Activated naive CD8-positive, alpha-beta T cell treated with anti-CD3 and anti-CD28 coated beads, Interleukin-2, amount 50 U/mL, for 24 hours (primary cell): ENCODE measurements around the gene TSNAX.
"Not testable (repeated sequence)": the region's sequence is repeated elsewhere in the genome, so short reads cannot be mapped to it uniquely, and the experiment has no call there.

Experiments
- ATAC-seq: fragments of 150-1000 bp; cut with Tn5 transposase; one replicate; pipeline ENCODE4 v1.10.0; 2021
- DNase-seq: peaks from one replicate; pipeline ENCODE4 v3.0.0; 2021
- H3K27ac Mint-ChIP-seq: one replicate; pipeline ENCODE4 v1.8.0; 2021; ENCODE audit warnings: mild to moderate bottlenecking, mixed read lengths
- H3K27me3 Mint-ChIP-seq: one replicate; pipeline ENCODE4 v1.8.0; 2021; ENCODE audit warnings: mixed read lengths
- H3K36me3 Mint-ChIP-seq: one replicate; pipeline ENCODE4 v1.8.0; 2021; ENCODE audit warnings: low read depth, mixed read lengths
- H3K4me1 Mint-ChIP-seq: one replicate; pipeline ENCODE4 v1.8.0; 2021; ENCODE audit warnings: mixed read lengths
- H3K4me3 Mint-ChIP-seq: one replicate; pipeline ENCODE4 v1.8.0; 2021; ENCODE audit warnings: mild to moderate bottlenecking, moderate library complexity, mixed read lengths
- H3K9me3 Mint-ChIP-seq: one replicate; pipeline ENCODE4 v1.8.0; 2021; ENCODE audit warnings: mixed read lengths

TSNAX gene

DNA sequence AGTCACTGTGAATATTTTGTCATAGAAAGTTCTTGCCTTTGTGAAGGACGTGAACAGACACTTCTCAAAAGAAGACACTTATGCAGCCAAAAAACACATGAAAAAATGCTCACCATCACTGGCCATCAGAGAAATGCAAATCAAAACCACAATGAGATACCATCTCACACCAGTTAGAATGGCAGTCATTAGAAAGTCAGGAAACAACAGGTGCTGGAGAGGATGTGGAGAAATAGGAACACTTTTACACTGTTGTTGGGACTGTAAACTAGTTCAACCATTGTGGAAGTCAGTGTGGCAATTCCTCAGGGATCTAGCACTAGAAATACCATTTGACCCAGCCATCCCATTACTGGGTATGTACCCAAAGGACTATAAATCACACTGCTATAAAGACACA, 64.8 kb downstream of the TSNAX start:
- not testable (repeated sequence) for H3K27me3 Mint-ChIP-seq, DNase-seq, H3K27ac Mint-ChIP-seq, ATAC-seq, H3K36me3 Mint-ChIP-seq, H3K4me3 Mint-ChIP-seq, H3K9me3 Mint-ChIP-seq
- H3K4me1 Mint-ChIP-seq, result peaks cover 11% of the 10 kb centered on the region

DNA sequence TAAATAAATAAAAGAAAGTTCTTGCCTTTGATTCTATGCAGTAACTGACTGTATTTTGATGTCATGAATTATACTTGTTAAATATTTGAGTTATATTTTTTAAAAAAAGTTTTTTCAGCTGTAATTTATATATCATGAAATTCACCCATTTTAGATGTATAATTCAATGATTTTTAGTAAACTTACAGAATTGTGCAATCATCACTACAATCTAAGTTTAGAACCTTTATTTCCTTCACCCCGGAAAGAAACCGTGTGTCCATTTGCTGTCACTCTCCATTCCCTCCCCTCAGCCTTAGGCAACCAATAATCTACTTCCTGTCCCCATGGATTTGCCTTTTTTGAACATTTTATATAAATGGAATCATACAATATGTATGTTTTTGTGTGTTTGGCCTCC, 65.7 kb downstream of the TSNAX start:
- Mint-ChIP-seq H3K36me3 (no peaks in the 10 kb centered on the region), H3K9me3 (no peaks in the 10 kb centered on the region), H3K4me3 (no peak overlapping the region), H3K27ac (no peak overlapping the region), H3K27me3 (no peaks in the 10 kb centered on the region), H3K4me1 (peaks cover 11% of the 10 kb centered on the region)
- DNase-seq, result no peak
- no peak for ATAC-seq

DNA sequence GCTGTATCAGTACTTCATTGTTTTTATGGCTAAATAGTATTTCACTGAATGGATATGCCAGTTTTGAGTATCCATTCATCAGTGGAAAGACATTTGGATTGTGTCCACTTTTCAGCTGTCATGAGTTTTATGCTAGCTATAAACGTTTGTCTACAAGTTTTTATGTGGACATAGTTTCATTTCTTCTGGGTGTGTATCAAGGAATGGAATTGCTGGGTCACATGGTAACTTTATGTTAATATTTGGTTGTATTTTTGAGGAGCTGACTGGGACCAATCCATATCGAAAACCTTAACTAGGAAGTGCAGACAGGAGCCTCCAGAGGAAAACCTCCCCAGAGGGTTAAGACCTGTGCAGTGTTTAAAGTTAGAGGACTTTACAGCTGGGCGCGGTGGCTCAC, 66.3 kb downstream of the TSNAX start:
- Mint-ChIP-seq H3K4me1 (peaks cover 11% of the 10 kb centered on the region), H3K36me3 (no peaks in the 10 kb centered on the region), H3K4me3 (no peak overlapping the region), H3K27me3 (no peaks in the 10 kb centered on the region), H3K27ac (no peak overlapping the region), H3K9me3 (no peaks in the 10 kb centered on the region)
- ATAC-seq (no peak), DNase-seq (no peak)

DNA sequence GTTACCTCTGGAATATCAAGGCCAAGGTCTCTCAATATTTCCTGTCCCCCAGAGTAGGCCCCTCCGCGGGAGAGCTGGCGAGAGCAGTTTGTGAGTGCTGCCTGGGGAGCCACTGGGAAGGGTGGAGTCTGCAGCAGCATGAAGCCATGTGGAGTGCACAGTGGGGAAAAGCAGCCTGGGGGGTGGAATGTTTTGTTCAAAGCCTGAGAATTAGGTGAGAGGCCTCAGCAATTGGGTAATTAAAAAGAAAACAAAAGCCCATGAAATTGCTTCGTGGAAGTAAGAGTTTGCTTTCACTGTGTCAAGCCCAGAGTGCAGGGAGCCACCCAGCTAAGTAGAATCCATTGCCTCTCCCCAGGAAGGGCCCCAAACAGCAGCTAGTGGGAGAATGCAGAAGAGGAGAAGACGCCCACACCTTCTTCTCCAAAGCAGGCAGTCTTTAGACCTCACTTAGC, 67.9 kb downstream of the TSNAX start:
- Mint-ChIP-seq H3K27ac (no peak overlapping the region), H3K4me3 (no peak overlapping the region), H3K36me3 (no peaks in the 10 kb centered on the region), H3K9me3 (no peaks in the 10 kb centered on the region), H3K27me3 (no peaks in the 10 kb centered on the region), H3K4me1 (peaks cover 8% of the 10 kb centered on the region)
- no peak for ATAC-seq
- DNase-seq, result no peak

DNA sequence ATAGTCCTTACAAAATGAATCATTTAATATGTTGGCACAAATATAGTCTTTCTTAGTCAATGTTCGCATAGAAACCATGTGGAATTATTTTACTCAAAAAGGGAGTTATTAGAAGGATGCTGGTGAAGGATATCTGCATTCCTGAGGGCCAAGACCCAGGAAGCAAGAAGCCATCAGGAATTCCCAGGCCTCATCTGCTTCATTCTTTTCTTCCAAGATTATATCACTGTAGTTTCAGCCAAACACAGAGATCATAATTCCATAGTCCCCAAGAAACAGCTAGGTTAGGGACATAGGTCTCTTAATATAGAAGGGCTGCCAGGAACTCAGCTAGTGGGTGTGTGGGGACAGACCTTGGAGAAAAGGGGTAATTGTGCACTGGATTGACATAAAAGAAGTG, 69.5 kb downstream of the TSNAX start:
- Mint-ChIP-seq H3K9me3 (no peaks in the 10 kb centered on the region), H3K27me3 (no peaks in the 10 kb centered on the region), H3K4me3 (no peak overlapping the region), H3K4me1 (peaks cover 8% of the 10 kb centered on the region), H3K36me3 (no peaks in the 10 kb centered on the region), H3K27ac (no peak overlapping the region)
- no peak for ATAC-seq
- no peak for DNase-seq

DNA sequence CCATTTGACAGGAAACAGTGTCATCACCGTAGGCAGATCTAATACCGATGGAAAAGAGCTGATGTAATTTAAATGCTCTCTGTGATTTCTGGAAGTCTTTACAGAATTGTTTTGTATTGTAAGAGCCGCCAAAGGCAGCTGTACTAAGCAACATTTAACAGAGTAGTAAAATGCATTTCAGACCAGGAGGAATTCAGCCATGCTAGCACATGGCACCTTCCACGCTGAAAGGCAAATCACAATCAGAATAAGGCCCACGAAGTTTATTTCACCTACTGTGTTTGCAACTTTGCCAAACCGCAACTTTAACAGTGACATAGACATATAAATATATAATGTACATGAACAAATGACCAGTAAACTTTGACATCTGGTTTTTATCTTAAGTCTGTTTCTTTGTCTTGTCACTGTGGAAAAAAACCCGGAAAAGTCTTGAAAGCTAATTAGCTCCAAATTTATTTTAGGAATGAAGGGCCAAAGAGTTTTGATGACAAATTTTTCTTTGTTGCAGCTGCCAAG, 72.0 kb downstream of the TSNAX start:
- Mint-ChIP-seq H3K27ac (no peak overlapping the region), H3K27me3 (no peaks in the 10 kb centered on the region), H3K4me1 (peaks cover 15% of the 10 kb centered on the region), H3K36me3 (no peaks in the 10 kb centered on the region), H3K4me3 (no peak overlapping the region), H3K9me3 (no peaks in the 10 kb centered on the region)
- ATAC-seq (no peak), DNase-seq (no peak)

DNA sequence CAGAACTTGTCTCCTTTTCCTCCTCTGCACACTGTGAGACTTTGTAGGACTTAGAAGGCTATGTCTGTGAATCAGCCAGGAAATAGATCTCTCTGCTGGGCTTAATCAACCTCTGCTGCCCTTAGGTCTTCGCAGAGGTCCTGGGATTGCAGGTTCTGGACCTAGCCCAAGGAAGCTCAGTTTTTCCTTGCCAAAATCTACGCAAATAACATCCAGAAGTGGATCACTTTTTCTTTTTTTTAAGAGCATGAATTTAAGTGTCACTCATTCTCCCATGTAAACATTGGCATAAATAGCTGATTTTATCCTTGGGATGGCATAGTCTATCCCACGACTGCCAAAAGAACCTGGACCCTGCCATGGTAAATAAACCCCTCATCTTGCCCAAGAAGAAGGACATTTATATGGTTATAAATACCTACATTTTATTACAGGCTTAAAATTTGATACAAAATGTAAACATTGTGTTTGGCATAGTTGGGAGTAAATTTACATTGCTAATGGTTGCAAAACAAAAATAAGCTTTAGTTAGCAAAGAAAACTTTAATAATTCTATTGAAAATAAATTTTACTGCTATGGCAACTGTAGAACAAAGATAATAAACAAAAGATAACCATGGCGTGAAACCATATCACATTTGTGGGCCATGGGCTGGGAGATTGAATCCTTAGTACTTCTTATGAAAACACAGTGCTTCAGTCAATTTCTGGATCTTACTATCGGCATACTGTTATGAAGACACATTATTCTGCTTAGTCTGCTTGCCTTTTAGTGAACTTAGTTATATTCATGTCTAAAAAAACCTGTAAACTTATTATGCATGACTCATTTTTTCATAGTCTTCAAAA, 73.6 kb downstream of the TSNAX start:
- ATAC-seq (no peak), DNase-seq (no peak)
- Mint-ChIP-seq H3K9me3 (no peaks in the 10 kb centered on the region), H3K36me3 (no peaks in the 10 kb centered on the region), H3K4me1 (peaks cover 7% of the 10 kb centered on the region), H3K4me3 (no peak overlapping the region), H3K27me3 (no peaks in the 10 kb centered on the region), H3K27ac (no peak overlapping the region)

DNA sequence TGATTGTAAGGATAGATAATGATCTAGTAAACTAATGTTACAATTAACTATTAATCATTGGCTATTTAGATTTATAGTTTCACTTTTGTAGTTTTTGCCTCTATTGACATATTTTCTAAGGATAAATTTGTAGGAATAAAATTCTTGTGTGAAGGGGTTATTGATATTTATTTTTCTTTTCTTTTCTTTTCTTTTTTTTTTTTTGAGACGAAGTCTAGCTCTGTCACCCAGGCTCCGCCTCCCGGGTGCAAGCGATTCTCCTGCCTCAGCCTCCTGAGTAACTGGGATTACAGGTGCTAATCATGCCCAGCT, 74.2 kb downstream of the TSNAX start:
- H3K4me3 Mint-ChIP-seq, result no peak overlapping the region

DNA sequence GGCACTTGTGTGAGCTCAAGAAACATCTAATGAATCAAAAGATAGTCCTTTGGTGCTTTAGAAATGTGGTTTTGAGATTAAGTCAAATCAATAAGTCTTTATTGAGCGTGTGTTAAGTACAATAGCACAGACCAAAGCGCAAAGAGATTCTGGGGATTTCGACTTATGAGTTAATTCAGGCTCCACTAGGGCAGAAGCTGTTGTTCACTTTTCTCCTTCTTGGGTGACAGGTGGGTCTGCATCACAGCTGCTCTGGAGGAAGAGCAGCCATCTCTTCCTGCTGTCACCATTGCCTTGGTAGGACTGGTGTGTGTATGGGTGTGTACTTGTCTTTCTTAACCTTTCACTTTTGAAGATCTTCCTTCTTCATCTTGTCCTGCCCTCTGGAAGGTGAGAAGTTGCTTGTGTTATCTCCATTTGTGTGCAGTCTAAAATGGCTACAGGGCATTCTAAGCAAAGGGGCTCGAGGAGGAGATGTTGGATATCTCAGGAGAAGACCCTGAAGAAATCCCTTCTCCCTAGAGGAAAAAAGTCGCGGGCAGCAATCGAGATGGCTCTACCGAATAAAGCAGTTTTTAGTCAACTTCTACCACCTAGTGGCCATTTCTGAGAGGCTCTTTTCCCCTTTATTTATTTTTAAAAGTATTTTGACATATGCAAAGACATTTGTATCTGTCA, 75.3 kb downstream of the TSNAX start:
- no peaks in the 10 kb centered on the region for H3K36me3 Mint-ChIP-seq
- no peaks in the 10 kb centered on the region for H3K9me3 Mint-ChIP-seq
- ATAC-seq (peak; percentile 80), DNase-seq (peak; percentile 24)
- H3K4me1 Mint-ChIP-seq, result peaks cover 7% of the 10 kb centered on the region
- H3K27me3 Mint-ChIP-seq, result no peaks in the 10 kb centered on the region
- H3K4me3 Mint-ChIP-seq, result peak overlapping the region; percentile 84
- H3K27ac Mint-ChIP-seq, result peak overlapping the region; percentile 69

More for the DNA sequence above, 74.2 kb downstream of the TSNAX start:
- no peaks in the 10 kb centered on the region for H3K27me3 Mint-ChIP-seq
- ATAC-seq (no peak), DNase-seq (no peak)
- H3K36me3 Mint-ChIP-seq, result no peaks in the 10 kb centered on the region
- peaks cover 7% of the 10 kb centered on the region for H3K4me1 Mint-ChIP-seq
- H3K27ac Mint-ChIP-seq, result no peak overlapping the region
- H3K9me3 Mint-ChIP-seq, result no peaks in the 10 kb centered on the region

DNA sequence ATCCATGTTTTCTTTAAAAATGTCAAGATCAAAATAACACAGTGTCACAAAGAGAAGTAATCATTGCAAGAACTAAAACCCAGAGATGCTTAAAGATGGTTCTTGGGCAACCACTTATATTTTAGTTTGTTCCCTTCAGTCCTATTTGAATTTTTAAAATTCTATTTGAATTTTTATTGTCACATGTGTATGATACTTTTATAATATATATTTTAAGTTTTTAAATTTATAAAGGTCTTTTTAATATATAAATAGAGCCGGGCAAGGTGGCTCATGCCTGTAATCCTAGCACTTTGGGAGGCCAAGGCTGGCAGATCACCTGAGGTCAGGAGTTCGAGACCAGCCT, 75.8 kb downstream of the TSNAX start:
- Mint-ChIP-seq H3K4me3 (peak overlapping the region; percentile 84), H3K27me3 (no peaks in the 10 kb centered on the region), H3K36me3 (no peaks in the 10 kb centered on the region), H3K9me3 (no peaks in the 10 kb centered on the region), H3K27ac (peak overlapping the region; percentile 69), H3K4me1 (peaks cover 7% of the 10 kb centered on the region)
- DNase-seq (no peak), ATAC-seq (no peak)

DNA sequence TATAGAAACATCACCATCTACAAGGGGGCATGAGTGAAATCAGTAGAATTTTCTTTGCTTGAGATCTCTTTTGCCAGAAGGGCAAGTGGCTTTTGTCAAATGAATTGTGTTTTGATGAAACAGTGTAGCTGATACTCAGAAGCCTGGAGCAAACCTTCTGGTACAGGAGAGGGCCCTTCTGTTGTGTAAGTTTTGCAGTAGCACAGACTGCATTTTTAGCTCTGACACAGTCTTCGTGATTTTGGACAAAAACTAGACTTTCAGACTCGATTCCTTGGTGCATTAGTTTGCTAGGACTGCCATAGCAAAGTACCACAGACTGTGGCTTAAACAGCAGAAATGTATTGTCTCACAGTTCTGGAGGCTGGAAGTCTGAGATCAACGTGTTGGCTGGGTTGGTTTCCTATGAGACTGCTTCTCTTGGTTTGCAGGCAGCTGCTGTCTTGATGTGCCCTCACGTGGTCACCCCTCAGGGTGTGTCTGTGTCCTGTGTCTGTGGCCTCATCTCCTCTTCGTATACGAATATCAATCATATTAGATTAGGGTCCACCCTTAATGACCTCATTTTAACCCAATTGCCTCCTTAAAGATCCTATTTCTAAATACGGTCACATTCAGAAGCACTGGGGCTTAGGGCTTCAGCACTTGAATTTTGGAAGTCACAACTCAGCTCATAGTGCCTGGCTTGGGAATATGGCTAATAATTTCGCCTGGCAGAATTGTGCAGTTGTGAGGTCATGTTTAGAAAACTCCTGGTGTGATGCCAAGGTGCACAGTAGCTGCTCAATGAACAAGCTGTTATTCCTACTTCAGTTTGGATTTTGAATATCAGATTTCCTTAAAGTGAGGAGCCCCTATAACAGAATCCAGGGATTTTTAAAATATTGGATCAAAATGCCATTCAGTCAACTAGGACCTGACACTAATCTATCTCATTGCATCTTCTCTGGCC, 77.0 kb downstream of the TSNAX start:
- no peaks in the 10 kb centered on the region for H3K27me3 Mint-ChIP-seq
- no peak overlapping the region for H3K27ac Mint-ChIP-seq
- no peak overlapping the region for H3K4me3 Mint-ChIP-seq
- no peaks in the 10 kb centered on the region for H3K9me3 Mint-ChIP-seq
- no peaks in the 10 kb centered on the region for H3K36me3 Mint-ChIP-seq
- peaks cover 7% of the 10 kb centered on the region for H3K4me1 Mint-ChIP-seq
- ATAC-seq, result no peak
- DNase-seq, result no peak

DNA sequence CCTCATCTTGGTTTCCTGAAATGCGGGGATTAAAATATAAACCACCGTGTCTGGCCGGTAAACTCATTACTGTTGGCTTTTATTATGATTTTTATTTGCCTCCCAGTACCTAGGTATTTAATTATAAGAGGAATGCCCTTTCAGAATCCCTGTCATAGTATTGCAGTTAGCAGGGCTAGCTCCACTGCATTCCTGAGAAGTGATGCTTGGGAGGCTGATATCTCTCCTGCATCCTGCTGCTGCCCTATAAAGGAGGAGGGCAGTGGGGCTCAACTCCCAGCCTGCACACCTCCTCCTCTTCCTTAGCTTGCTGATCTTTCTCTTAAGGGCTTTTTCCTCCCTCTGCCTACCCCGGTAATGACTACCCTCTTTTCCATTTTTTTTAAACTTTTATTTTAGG, 78.2 kb downstream of the TSNAX start:
- H3K4me3 Mint-ChIP-seq, result no peak overlapping the region
- H3K27ac Mint-ChIP-seq, result no peak overlapping the region
- no peaks in the 10 kb centered on the region for H3K27me3 Mint-ChIP-seq

DNA sequence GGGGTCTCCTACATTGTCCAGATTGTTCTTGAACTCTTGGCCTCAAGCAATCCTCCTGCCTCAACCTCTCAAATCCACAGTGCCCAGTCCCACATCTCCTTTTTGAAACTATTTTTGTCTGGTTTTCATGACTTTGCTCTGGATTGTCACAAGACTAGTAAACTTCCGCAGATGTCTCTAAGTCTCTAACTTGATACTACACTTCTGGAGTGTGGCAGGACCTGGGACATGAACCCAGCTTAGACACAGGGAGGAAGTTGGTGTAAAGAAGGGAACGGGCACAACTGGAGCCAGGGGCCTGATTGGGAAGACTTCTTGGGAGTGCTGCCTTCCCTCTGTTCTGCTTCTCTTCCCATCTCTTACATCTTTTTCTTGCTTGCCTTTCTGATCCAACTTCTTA, 81.9 kb downstream of the TSNAX start:
- Mint-ChIP-seq H3K4me1 (peaks cover 45% of the 10 kb centered on the region), H3K4me3 (no peak overlapping the region), H3K27ac (no peak overlapping the region), H3K9me3 (peaks cover 15% of the 10 kb centered on the region), H3K27me3 (no peaks in the 10 kb centered on the region), H3K36me3 (peaks cover 5% of the 10 kb centered on the region)
- DNase-seq (no peak), ATAC-seq (no peak)

More for the DNA sequence above, 78.2 kb downstream of the TSNAX start:
- ATAC-seq, result no peak
- Mint-ChIP-seq H3K4me1 (peaks cover 19% of the 10 kb centered on the region), H3K36me3 (no peaks in the 10 kb centered on the region), H3K9me3 (no peaks in the 10 kb centered on the region)
- no peak for DNase-seq

DNA sequence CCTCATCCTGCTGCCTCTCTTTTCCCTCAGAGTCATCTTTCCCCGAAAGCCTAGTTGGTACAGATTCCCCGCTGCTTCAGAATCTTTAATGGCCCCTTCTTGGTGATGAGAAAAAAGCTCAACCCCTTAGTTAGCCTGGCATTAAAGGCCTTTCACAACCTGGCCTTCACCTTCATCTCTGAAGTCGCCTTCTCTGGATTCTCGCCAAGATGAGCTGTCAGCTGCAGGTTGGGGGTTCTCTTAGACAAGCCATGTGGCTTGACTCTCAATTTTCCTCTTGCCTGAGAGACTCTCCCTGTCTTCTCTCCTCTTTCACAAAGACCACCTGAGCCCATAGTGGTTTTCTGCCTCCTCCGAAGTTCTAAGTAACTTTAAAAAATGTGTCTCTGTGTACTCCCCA, 82.6 kb downstream of the TSNAX start:
- Mint-ChIP-seq H3K4me1 (peaks cover 45% of the 10 kb centered on the region), H3K27me3 (no peaks in the 10 kb centered on the region), H3K27ac (no peak overlapping the region), H3K4me3 (no peak overlapping the region), H3K36me3 (peaks cover 5% of the 10 kb centered on the region), H3K9me3 (peaks cover 15% of the 10 kb centered on the region)
- DNase-seq, result no peak
- no peak for ATAC-seq
